ENCODE measurements around the gene BCL2.

DNA sequence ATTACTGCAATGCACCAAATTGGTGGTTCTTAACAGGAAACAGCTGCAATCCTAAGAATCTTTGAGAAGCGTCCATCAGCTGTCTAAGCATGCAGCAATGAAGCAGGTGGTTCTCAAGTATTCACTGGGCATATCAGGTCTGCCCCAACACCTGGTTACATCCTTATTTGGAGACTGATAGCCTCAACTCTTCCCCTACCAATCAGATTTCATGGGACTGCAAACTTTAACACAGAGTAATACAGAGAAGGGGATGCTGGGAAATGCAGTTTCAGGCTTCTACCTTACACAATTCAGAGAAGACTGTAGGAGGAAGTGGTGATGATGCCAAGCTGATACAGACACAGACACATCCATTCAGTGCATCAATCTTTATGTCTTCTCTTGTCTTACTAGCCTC is 240.5 kb downstream of the BCL2 start:
- TF ChIP-seq, protein P1, sequence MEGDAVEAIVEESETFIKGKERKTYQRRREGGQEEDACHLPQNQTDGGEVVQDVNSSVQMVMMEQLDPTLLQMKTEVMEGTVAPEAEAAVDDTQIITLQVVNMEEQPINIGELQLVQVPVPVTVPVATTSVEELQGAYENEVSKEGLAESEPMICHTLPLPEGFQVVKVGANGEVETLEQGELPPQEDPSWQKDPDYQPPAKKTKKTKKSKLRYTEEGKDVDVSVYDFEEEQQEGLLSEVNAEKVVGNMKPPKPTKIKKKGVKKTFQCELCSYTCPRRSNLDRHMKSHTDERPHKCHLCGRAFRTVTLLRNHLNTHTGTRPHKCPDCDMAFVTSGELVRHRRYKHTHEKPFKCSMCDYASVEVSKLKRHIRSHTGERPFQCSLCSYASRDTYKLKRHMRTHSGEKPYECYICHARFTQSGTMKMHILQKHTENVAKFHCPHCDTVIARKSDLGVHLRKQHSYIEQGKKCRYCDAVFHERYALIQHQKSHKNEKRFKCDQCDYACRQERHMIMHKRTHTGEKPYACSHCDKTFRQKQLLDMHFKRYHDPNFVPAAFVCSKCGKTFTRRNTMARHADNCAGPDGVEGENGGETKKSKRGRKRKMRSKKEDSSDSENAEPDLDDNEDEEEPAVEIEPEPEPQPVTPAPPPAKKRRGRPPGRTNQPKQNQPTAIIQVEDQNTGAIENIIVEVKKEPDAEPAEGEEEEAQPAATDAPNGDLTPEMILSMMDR (IDR thresholded peaks at IDR 0.05) = no peak
- TF ChIP-seq POLR2AphosphoS5 (IDR thresholded peaks at IDR 0.05) (no peak), POLR2A (IDR thresholded peaks at IDR 0.05) (no peak), EP300 (IDR thresholded peaks at IDR 0.05; ENCODE audit: low read depth) (no peak)

All from transverse colon (tissue), 4 donors.